Liver (tissue), 3 donors: Measurements from ENCODE around the gene STK4.

Experiments used
- ATF3 ChIP-seq: IDR thresholded peaks from 2 replicates; pipeline ENCODE4 v1.6.1; 2016; ENCODE audit warnings: antibody characterized with exemption
- EGR1 ChIP-seq, 2 donors: IDR thresholded peaks; 2 replicates each; pipeline ENCODE4 v1.6.1; 2016 to 2018; ENCODE audit warnings: antibody characterized with exemption in 2 of 2, low read depth in 2 of 2
- FOXA2 ChIP-seq: IDR thresholded peaks from 2 replicates; pipeline ENCODE4 v1.6.1; 2016; ENCODE audit warnings: antibody characterized with exemption
- JUND ChIP-seq, 2 donors: IDR thresholded peaks; 2 replicates each; pipeline ENCODE4 v1.6.1; 2016; ENCODE audit warnings: antibody characterized with exemption in 2 of 2
- RAD21 ChIP-seq, 2 donors: IDR thresholded peaks; 2 replicates each; pipeline ENCODE4 v1.6.1; 2016; ENCODE audit warnings: antibody characterized with exemption in 2 of 2, mild to moderate bottlenecking in 2 of 2
- REST ChIP-seq: IDR thresholded peaks from 2 replicates; pipeline ENCODE4 v1.6.1; 2016; ENCODE audit warnings: antibody characterized with exemption, mild to moderate bottlenecking
- TAF1 ChIP-seq: conservative IDR thresholded peaks from 2 replicates; pipeline ENCODE4 v1.6.1; 2016; ENCODE audit warnings: antibody characterized with exemption, mild to moderate bottlenecking
- YY1 ChIP-seq: IDR thresholded peaks from 2 replicates; pipeline ENCODE4 v1.6.1; 2016; ENCODE audit warnings: antibody characterized with exemption, mild to moderate bottlenecking
- TF ChIP-seq, protein P1 (sequence below): fragments of 150-350 bp; IDR thresholded peaks from 2 replicates; pipeline ENCODE4 v1.5.1; 2017; ENCODE audit warnings: improper control_type of control experiment, low read depth, low read length; ENCODE audit not compliant: missing input control
- TF ChIP-seq, protein P2 (sequence below): IDR thresholded peaks from 2 replicates; pipeline ENCODE4 v1.6.1; 2016; ENCODE audit warnings: antibody characterized with exemption
- donor health status: healthy.
- donor health status: healthy.

DNA sequence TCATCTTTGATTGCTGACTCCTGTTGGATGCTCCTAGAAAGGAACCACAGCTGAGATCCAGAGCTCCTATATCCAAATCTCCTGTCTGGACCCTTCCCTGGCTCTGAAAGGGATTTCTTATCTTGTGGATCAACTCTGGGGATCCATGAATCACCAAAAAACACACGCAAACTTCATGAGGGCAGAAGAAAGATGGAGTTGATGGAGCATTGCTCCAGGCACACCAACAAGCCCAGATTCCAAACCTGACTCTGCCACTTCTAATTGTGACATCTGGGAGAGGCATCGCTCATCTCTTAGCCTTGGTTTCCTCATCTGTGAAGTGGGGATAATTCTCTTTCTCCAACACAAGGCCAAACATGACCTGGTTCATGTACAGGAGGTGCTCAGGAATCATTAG is 127.9 kb downstream of the STK4 start:
- TF ChIP-seq JUND (IDR thresholded peaks at IDR 0.05): no peak
- no peak for TF ChIP-seq TAF1
- TF ChIP-seq, protein P1, sequence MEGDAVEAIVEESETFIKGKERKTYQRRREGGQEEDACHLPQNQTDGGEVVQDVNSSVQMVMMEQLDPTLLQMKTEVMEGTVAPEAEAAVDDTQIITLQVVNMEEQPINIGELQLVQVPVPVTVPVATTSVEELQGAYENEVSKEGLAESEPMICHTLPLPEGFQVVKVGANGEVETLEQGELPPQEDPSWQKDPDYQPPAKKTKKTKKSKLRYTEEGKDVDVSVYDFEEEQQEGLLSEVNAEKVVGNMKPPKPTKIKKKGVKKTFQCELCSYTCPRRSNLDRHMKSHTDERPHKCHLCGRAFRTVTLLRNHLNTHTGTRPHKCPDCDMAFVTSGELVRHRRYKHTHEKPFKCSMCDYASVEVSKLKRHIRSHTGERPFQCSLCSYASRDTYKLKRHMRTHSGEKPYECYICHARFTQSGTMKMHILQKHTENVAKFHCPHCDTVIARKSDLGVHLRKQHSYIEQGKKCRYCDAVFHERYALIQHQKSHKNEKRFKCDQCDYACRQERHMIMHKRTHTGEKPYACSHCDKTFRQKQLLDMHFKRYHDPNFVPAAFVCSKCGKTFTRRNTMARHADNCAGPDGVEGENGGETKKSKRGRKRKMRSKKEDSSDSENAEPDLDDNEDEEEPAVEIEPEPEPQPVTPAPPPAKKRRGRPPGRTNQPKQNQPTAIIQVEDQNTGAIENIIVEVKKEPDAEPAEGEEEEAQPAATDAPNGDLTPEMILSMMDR: no peak
- TF ChIP-seq EGR1 (IDR thresholded peaks at IDR 0.05; ENCODE audit: low read depth in 2 of 2): no peak
- no peak for TF ChIP-seq REST
- no peak for TF ChIP-seq ATF3
- TF ChIP-seq YY1: no peak
- TF ChIP-seq, protein P2, sequence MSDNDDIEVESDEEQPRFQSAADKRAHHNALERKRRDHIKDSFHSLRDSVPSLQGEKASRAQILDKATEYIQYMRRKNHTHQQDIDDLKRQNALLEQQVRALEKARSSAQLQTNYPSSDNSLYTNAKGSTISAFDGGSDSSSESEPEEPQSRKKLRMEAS: no peak
- TF ChIP-seq FOXA2: no peak
- TF ChIP-seq RAD21 (IDR thresholded peaks at IDR 0.05): no peak
